Measurements from ENCODE around the gene ARMC6. TPM values are rescaled to one million over a fixed set of nuclear protein-coding genes. Genes with fewer than 3 reads are reported as not detected.
"Not testable (repeated sequence)": the region's sequence is repeated elsewhere in the genome, so short reads cannot be mapped to it uniquely, and the experiment has no call there.

Gene ARMC6
- total RNA-seq, 1 donor from 2014 or later = 78.2 TPM

DNA sequence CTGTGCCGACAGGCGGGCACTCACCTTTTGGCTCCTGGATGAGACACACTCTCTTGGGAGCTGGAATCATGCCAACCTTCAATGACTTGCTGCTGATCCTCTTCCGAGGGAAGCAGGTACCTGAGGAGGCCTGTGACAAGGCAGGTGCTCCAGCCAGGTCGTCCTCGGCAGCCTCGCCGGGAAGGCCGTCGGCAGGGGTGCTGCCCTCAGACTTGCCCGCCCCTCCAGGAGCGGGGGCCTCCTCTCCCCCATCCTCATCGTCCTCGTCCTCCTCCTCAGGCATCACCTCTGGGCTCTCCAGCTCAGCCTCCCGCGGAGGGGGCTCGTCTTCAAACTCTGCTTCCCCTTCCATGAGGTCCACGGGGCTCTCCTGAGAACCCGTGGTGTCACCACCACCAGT is 29.3 kb upstream of the ARMC6 start:
- FAIRE-seq = no peak
- no peak for DNase-seq (ENCODE audit: low read depth)
- Histone ChIP-seq H3K36me3 (ENCODE audit: control insufficient read depth, insufficient read depth, low read length) (peaks cover 26% of the 10 kb centered on the region), H3K4me3 (ENCODE audit: low read depth, low read length) (no peak overlapping the region), H3K27me3 (ENCODE audit: control insufficient read depth, insufficient read depth, low read length) (no peaks in the 10 kb centered on the region)
- TF ChIP-seq, protein P1, sequence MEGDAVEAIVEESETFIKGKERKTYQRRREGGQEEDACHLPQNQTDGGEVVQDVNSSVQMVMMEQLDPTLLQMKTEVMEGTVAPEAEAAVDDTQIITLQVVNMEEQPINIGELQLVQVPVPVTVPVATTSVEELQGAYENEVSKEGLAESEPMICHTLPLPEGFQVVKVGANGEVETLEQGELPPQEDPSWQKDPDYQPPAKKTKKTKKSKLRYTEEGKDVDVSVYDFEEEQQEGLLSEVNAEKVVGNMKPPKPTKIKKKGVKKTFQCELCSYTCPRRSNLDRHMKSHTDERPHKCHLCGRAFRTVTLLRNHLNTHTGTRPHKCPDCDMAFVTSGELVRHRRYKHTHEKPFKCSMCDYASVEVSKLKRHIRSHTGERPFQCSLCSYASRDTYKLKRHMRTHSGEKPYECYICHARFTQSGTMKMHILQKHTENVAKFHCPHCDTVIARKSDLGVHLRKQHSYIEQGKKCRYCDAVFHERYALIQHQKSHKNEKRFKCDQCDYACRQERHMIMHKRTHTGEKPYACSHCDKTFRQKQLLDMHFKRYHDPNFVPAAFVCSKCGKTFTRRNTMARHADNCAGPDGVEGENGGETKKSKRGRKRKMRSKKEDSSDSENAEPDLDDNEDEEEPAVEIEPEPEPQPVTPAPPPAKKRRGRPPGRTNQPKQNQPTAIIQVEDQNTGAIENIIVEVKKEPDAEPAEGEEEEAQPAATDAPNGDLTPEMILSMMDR (IDR thresholded peaks at IDR 0.05; ENCODE audit: insufficient read depth, low read length, severe bottlenecking) = no peak

DNA sequence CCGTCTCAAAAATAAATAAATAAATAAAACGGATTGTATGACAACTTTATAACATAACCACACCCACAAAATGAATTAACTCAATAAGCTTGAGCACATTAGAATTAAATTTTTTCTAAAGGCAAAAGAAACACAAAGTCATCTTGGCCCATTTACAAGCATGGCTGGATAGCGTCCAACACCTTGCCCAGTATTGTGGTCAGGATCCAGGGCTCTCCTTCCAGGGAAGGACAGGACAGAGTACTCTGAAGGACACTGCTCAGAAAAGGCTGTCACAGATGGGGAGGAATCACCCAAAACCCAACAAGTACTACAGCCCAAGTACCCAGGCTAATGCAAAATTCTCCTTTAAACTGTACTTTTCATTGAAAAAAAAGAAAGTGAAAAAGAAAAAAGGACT is 27.2 kb upstream of the ARMC6 start:
- DNase-seq (ENCODE audit: low read depth) (no peak), FAIRE-seq (no peak)
- Histone ChIP-seq H3K27me3 (ENCODE audit: control insufficient read depth, insufficient read depth, low read length) (no peaks in the 10 kb centered on the region), H3K4me3 (ENCODE audit: low read depth, low read length) (no peak overlapping the region), H3K36me3 (ENCODE audit: control insufficient read depth, insufficient read depth, low read length) (peaks cover 30% of the 10 kb centered on the region)
- TF ChIP-seq, protein P1 (IDR thresholded peaks at IDR 0.05; ENCODE audit: insufficient read depth, low read length, severe bottlenecking) = no peak

DNA sequence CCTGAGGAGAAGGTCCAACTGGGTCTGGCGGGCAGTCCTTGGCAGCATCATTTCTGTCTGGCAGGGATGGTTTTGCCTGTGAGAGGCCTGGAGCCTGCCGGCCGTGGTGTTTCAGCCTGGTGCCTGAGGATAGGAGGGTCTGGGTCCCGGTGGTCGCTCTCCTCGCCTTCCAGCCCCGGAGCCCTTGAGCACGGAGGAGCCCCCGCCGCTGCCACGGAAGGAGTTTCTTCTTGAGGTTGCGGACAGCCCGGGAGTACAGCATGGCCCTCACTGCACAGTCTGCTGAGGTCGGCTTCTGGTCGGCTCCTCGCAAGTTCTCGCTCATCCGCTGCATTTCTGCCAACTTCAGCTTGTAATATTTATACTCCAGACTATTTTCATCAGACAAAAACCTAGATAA is 23.5 kb upstream of the ARMC6 start:
- TF ChIP-seq, protein P1 (IDR thresholded peaks at IDR 0.05; ENCODE audit: insufficient read depth, low read length, severe bottlenecking) = no peak
- Histone ChIP-seq H3K36me3 (ENCODE audit: control insufficient read depth, insufficient read depth, low read length) (peaks cover 25% of the 10 kb centered on the region), H3K4me3 (ENCODE audit: low read depth, low read length) (no peak overlapping the region), H3K27me3 (ENCODE audit: control insufficient read depth, insufficient read depth, low read length) (no peaks in the 10 kb centered on the region)
- DNase-seq (ENCODE audit: low read depth) (no peak), FAIRE-seq (no peak)

DNA sequence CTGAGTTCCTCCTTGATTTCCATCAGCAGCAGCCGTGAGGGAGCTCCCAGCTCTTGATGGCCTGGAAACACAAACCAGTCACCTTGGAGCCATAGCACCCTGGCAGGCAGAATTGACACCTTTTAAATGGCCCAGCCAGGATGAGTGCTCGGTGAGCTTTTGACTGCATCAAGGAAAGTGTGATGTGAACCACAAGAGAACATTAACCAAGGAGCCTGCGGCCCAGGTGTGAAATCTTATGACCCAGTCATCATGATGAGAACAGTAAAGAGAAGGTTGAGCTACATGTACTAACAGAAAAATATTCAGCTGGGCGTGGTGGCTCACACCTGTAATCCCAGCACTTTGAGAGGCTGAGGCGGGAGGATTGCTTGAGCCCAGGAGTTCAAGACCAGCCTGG is 22.9 kb upstream of the ARMC6 start:
- peaks cover 26% of the 10 kb centered on the region for H3K36me3 ChIP-seq (ENCODE audit: control insufficient read depth, insufficient read depth, low read length)
- FAIRE-seq = no peak
- DNase-seq (ENCODE audit: low read depth) = no peak
- no peak overlapping the region for H3K4me3 ChIP-seq (ENCODE audit: low read depth, low read length)
- H3K27me3 ChIP-seq (ENCODE audit: control insufficient read depth, insufficient read depth, low read length) = no peaks in the 10 kb centered on the region
- TF ChIP-seq, protein P1 (IDR thresholded peaks at IDR 0.05; ENCODE audit: insufficient read depth, low read length, severe bottlenecking) = no peak

DNA sequence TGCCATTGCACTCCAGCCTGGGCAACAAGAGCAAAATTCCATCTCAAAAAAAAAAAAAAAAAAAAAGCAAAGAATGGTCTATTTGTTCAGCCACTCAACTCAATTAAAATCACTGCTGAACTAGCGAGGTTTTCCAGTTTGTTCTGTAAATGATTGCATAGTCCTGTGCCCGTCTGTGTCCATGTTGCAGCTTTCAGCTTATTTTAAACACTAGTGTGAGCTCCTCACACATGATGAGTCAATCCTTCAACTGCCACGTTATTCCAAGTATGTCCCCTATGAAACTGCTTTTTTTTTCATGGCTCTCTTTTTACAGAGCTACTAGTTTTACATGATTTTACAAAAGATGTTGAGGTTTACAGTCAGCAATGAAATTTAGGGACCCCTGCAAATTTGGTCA is 12.3 kb upstream of the ARMC6 start:
- no peak for FAIRE-seq
- H3K36me3 ChIP-seq (ENCODE audit: control insufficient read depth, insufficient read depth, low read length) = peaks cover 26% of the 10 kb centered on the region
- no peak overlapping the region for H3K4me3 ChIP-seq (ENCODE audit: low read depth, low read length)
- TF ChIP-seq, protein P1 (IDR thresholded peaks at IDR 0.05; ENCODE audit: insufficient read depth, low read length, severe bottlenecking) = no peak
- H3K27me3 ChIP-seq (ENCODE audit: control insufficient read depth, insufficient read depth, low read length) = no peaks in the 10 kb centered on the region
- peak; percentile 5 for DNase-seq (ENCODE audit: low read depth)

DNA sequence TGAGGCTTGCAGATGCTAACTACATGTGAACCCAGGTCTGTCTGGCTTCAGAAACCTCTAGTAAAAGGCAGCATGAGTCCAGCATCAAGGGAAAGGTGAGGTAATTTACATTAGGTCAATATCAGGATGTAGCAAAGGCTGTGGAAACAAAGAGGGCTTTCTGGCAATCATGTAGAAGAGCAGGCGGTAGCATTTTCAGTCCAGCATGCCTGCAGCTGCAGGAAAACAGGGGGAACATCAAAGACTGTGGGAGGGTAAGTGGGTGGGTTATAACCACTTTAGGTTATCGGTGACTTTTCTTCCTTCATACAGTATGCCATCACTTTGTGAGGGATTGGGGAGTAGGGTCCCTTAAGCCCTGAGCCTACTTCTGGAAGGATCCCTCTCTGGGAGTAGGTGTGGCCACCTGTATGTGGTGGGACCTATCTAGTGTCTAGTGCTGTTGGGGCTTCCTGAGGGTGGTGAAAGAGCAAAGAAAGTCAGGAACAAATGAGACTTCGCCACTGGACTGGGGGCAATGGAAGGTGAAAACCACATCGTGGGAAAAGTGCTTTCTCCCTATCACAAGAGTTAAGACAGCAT is 10.9 kb upstream of the ARMC6 start:
- FAIRE-seq = no peak
- TF ChIP-seq, protein P1 (IDR thresholded peaks at IDR 0.05; ENCODE audit: insufficient read depth, low read length, severe bottlenecking) = no peak
- H3K36me3 ChIP-seq (ENCODE audit: control insufficient read depth, insufficient read depth, low read length) = peaks cover 22% of the 10 kb centered on the region
- DNase-seq (ENCODE audit: low read depth) = no peak
- no peak overlapping the region for H3K4me3 ChIP-seq (ENCODE audit: low read depth, low read length)
- H3K27me3 ChIP-seq (ENCODE audit: control insufficient read depth, insufficient read depth, low read length) = no peaks in the 10 kb centered on the region

DNA sequence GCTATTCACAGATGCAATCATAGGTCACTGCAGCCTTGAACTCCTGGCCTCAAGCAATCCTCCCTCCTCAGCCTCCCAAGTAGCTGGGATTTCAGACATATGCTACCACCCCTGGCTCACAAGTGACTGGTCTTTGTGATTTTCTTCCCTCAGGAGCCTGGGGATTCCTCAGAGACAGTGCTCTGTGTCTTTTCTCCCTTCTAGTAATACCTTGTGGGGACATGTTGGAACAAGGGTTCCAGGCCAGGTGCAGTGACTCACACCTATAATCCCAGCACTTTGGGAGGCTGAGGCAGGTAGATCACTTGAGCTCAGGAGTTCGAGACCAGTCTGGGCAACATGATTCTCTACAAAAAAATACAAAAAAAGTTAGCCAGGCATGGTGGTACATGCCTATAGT is 10.0 kb upstream of the ARMC6 start:
- peak; percentile 74 for DNase-seq (ENCODE audit: low read depth)
- H3K27me3 ChIP-seq (ENCODE audit: control insufficient read depth, insufficient read depth, low read length); H3K4me3 ChIP-seq (ENCODE audit: low read depth, low read length); FAIRE-seq: not testable (repeated sequence)
- H3K36me3 ChIP-seq (ENCODE audit: control insufficient read depth, insufficient read depth, low read length) = peaks cover 22% of the 10 kb centered on the region
